HTERT RPE-1 (cell line): ENCODE results near the gene CCNY.
"Not testable (repeated sequence)": the region's sequence is repeated elsewhere in the genome, so short reads cannot be mapped to it uniquely, and the experiment has no call there.

Experiments used
- in situ Hi-C: fragments of 300-500 bp; cut with MboI; formaldehyde crosslinking; loops from 4 replicates; pipeline ENCODE4 v1.14.3; 2020; ENCODE audit warnings: low sequenced_read_pairs

Gene CCNY

GRCh38 chr10:35336084-35336831, at the start of gene CCNY:
CCNY (plus strand) TSS chr10:35336509; CDS start chr10:35337054, 545 bp downstream.
- in situ Hi-C loops = no loop called here

GRCh38 chr10:35289198-35289597, 47.1 kb upstream of the CCNY start:
- in situ Hi-C loops = no loop called here

DNA sequence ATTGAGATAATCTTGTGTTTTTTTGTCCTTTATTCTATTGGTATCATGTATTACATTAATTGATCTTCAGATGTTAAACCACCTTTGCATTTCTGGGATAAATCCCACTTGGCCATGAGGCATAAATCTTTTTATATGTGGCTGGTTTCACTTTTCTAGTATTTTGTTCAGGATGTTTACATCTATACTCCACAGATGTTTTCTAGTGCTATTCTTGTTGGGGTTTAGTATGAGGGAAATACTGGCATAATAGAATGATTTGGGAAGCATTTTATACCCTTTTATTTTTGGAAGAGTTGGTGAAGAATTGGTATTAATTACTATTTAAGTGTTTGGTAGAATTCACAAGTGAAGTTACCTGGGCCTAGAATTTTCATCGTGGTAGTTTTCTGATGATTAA, 41.8 kb upstream of the CCNY start:
- in situ Hi-C loops = no loop called here

DNA sequence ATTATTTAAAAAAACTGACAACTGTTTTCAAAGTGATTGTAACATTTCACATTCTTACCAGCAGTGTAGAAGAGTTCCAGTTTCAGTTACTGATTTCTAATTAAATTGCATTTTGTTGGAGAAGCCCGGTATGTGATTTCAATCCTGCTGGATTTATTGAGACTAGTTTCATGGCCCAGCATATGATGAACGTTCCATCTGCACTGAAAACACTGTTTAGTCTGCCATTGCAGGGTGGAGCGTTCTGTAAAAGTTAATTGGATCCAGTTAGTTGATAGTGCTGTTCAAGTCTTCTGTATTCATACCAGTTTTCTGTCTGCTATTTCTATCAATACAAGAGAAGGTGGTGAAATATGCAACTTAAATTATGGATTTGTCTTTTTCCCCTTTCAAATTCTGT, 37.3 kb upstream of the CCNY start:
- in situ Hi-C loops = no loop called here

DNA sequence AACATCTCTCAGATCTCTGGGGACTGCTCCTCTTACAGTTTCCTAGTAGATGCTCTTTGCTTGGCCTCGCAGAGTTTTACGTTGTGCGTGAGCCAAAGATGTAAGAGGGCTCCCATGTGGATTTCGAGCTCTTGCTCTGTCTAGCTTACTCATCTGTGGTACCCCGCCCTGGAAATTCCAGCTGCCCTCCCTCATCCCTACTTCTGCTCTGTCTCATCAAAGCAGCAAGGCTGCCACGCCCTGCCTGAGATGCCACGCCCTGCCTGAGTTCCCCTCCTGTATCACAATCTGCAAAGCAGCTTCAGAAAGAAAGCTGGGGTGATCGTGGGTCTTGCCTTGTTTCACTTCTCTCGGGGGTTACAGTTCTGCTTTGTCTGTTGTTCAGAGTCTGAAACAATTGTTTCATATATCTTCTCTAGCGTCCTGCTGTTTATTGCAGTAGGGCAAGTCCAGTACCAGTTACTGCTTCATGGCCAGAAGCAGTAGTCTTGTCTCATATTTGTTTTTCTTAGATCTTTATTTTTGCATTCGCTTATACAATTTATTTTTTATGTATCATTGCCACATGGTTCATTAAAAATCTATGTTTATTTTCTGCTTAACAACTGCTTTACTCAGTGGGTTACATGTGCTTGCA, 36.1 kb upstream of the CCNY start:
- in situ Hi-C loops = no loop called here

DNA sequence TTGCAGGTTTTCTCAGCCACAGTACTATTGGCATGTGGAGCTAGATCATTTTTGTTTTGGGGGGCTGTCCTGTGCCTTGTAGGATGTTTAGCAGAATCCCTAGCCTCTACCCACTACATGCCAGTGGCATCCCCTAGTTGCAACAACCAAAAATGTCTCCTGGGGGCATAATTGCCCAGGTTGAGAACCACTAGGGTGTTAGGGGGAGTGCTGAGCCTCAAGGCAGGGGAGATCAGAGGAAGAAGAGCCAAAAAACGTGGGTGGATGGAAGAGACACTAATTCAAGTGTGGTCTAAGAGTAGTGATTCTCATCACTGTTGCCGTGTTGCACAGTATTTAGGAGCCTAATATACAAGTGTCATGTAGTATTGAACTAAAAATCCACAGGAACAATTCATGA, 31.7 kb upstream of the CCNY start:
- in situ Hi-C loops = no loop called here

GRCh38 chr10:35306852-35307251, 29.5 kb upstream of the CCNY start:
- in situ Hi-C loops = no loop called here

GRCh38 chr10:35307297-35307696, 29.0 kb upstream of the CCNY start:
- in situ Hi-C loops = no loop called here

DNA sequence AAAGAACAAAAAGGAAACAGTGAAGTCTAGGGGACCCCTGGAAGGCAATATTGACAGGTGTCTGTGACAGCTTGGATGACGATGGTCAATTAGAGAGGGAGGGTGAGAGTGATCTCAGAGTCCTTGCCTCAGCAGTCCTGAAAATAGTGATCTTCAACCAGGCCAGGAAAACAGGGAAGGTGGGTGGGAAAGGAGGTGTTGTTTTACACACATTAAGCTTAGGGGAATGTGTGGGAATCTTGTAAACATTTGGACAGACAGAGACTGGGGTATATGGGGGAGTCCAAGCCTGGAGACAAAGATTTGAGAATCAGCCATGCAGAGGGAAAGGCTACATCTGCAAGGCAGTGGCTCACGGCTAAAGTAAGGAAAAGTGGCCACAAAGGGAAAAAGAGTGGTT, 27.5 kb upstream of the CCNY start:
- in situ Hi-C loops = no loop called here

GRCh38 chr10:35314142-35314541, 22.2 kb upstream of the CCNY start:
- in situ Hi-C loops = not testable (repeated sequence)

DNA sequence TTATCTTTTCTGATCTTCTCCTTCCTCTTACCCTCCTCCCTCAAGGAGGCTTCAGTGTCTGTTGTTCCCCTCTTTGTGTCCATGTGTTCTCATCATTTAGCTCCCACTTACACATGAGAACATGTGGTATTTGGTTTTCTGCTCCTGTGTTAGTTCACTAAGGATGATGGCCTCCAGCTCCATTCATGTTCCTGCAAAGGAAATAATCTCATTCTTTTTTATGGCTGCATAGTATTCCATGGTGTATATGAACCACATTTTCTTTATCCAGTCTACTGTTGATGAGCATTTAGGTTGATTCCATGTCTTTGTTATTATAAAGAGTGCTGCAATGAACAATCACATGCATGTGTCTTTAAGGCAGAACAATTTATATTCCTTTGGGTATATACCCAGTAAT, 21.1 kb upstream of the CCNY start:
- in situ Hi-C loops = not testable (repeated sequence)

GRCh38 chr10:35316218-35316967, 19.9 kb upstream of the CCNY start:
- in situ Hi-C loops = no loop called here

DNA sequence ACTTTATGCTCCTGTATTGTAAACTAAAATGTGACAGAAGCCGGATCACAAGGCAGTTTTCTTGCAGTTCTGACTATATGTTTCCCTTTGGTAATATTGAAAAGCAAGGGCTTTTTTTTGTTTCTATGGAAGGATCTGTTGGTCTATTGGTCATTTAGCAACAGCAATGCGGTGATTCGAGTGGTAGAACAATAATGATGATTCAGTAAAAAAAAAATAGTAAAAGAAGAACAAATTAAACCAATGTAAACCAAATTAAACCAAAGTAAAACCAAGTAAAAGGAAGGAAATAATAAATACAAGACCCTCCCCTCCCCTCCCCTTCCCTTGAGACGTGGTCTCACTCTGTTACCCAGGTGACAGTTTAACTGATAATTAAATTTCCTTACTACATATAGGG, 17.8 kb upstream of the CCNY start:
- in situ Hi-C loops = no loop called here

GRCh38 chr10:35320341-35320740, 16.0 kb upstream of the CCNY start:
- in situ Hi-C loops = no loop called here

GRCh38 chr10:35322636-35323035, 13.7 kb upstream of the CCNY start:
- in situ Hi-C loops = no loop called here

DNA sequence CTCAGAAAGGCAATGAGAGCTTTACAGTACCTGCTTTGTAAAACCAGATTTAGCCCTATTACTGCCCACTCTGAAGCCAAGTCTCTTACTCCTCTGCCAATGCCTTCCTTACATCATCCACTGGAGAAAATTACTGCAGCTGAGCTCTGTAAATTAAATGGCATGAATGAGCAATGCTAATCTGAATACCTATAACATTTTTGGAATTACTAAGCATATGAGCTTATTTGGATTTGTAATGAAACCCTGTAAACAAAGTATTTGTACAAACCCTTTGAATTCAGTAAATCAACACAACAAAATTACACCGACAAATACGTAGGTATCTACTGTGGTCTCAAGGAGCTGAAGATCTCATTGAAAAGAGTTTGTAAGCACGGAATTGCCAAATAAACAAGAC, 12.1 kb upstream of the CCNY start:
- in situ Hi-C loops = no loop called here

DNA sequence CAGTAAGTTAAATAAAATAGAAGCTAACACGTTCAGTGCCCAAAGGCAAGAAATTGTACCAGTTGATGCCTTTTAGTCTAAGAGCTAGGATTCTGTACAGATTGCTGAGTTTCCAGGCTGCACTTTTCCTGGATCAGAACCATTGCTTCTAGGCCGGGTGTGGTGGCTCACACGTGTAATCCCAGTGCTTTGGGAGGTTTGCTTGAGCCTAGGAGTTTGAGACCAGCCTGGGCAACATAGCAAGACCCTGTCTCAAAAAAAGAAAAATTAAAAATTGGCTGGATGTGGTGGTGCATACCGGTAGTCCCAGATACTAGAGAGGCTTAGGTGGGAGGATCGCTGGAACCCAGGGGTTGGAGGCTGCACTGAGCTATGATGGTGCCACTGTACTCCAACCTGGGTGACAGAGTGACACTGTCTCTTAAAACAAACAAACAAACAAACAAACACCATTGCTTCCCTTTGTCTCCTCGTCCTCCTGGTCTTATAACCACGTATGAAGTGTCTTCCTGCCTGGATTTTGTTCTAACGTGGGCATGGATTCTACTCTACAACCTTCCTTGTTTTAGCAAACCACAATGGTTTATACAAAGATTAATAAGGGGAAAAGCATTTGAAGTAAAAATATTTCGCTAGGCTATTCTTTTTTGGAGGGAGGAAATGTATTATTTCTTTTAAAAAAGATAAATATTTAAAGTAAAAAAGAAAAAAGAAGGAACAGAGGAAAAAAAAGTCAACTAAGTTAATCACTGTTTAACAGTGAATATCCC, 9.7 kb upstream of the CCNY start:
- in situ Hi-C loops = no loop called here

- in situ Hi-C loops = no loop called here
These were observed 8.4 kb upstream of the CCNY start for GRCh38 chr10:35327790-35328403.

DNA sequence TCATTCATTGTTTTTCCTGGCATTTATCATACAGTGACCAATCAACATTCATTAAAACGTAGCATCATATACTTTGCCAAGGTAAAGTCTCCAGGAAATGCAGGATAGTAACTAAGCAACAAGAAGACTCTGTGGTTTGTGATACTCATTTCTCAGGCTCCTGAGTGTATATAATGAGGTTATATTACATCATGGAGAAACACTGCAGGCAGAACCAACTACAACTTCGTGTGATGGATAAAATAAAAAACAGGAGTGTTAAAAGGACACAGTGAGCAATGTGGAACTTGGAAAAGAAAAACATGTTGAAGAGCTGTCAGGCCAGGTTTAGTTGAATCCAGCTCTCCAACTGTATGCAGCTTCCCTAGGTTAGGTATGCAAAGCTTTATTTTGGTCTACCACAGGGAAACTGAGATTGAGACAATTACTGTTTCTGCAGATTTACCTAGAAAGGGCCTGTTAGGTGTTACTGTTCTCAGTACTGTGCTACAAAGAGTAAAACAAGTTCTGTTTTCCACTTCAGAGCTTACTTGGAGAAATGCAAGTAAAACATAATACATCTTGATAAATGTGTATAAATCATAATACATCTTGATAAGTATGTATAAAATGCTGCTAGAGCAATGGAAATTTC, 7.8 kb upstream of the CCNY start:
- in situ Hi-C loops = no loop called here

- in situ Hi-C loops = no loop called here
These were observed 6.8 kb upstream of the CCNY start for GRCh38 chr10:35329520-35329919.
